Spleen (tissue), 7 donors: ENCODE data around the gene TNNI3K.

Experiments
- CTCF ChIP-seq, 11 experiments: fragments of 200-600 bp in 7 of 11; fragments of 450-650 bp in 4 of 11; sonication (generic) in 4 of 11; IDR thresholded peaks in 8 of 11; conservative IDR thresholded peaks in 3 of 11; 1 replicate in 7 of 11; 2 replicates in 4 of 11; pipeline versions ENCODE4 v1.4.0 to v1.8.0; 2016 to 2021; ENCODE audit warnings: antibody characterized with exemption in 11 of 11, inconsistent platforms in 4 of 11, mild to moderate bottlenecking in 1 of 11
- POLR2A ChIP-seq, 3 donors: fragments of 450-650 bp; IDR thresholded peaks; one replicate each; pipeline ENCODE4 v1.5.1; 2017; ENCODE audit warnings: antibody characterized with exemption in 3 of 3, mild to moderate bottlenecking in 1 of 3
- POLR2AphosphoS5 ChIP-seq, 3 donors: sonication (generic); formaldehyde crosslinking; IDR thresholded peaks; one replicate each; pipeline ENCODE4 v1.5.1; 2017; ENCODE audit warnings: antibody characterized with exemption in 3 of 3
- donor health status: DM: no; HTN: no; CAD: no; lungs with moderate emphysema.
- donor health status: DM: no; HTN: no; CAD: no.
- donor health status: DM: no; HTN: no; CAD: no.

- TF ChIP-seq CTCF (IDR thresholded peaks at IDR 0.05 in 8 of 11, conservative IDR thresholded peaks at IDR 0.05 in 3 of 11) (no peak), POLR2A (IDR thresholded peaks at IDR 0.05) (no peak), POLR2AphosphoS5 (IDR thresholded peaks at IDR 0.05) (no peak)
Measured at GRCh38 chr1:74193908-74194307, 41.3 kb upstream of the TNNI3K start.
